T-cell (primary cell): ENCODE results near the gene ARL6IP4. TPM values are rescaled to one million over a fixed set of nuclear protein-coding genes. Genes with fewer than 3 reads are reported as not detected.

Experiments used
- ATAC-seq, 4 experiments: fragments of 200-7000 bp in 3 of 4; fragments of 150-1000 bp in 1 of 4; cut with Tn5 transposase; replicated peaks in 1 of 4; 1 replicate in 3 of 4; 2 replicates in 1 of 4; pipeline ENCODE4 v1.10.0; 2021; ENCODE audit warnings: moderate library complexity in 3 of 4, mild to moderate bottlenecking in 2 of 4, moderate number of reproducible peaks in 1 of 4
- CTCF ChIA-PET, 2 donors: fragments of 300-600 bp; sonication (Branson Sonifier 250); formaldehyde crosslinking; loops; one replicate each; lab custom pipeline; 2022; ENCODE audit warnings: antibody characterized with exemption in 2 of 2; lab: Charles Lee
- POLR2A ChIA-PET, 2 donors: fragments of 300-600 bp; sonication (Branson Sonifier 250); formaldehyde crosslinking; loops; one replicate each; lab custom pipeline; 2022; ENCODE audit warnings: antibody characterized with exemption in 2 of 2; lab: Charles Lee
- DNase-seq, 35 experiments: peaks; one replicate each; pipeline versions ENCODE4 v3.0.0 to v3.0.0-alpha.2; 2013 to 2023
- H3K27ac ChIP-seq: one replicate; pipeline ENCODE4 v1.5.1; 2013; ENCODE audit warnings: low read length
- H3K27me3 ChIP-seq, 2 experiments: replicated peaks in 1 of 2; 1 replicate in 1 of 2; 2 replicates in 1 of 2; pipeline versions ENCODE4 v1.6.1 to v1.7.0; 2013; ENCODE audit warnings: low read length in 1 of 2, mixed read lengths in 1 of 2; ENCODE audit not compliant: control insufficient read depth in 2 of 2, insufficient read depth in 2 of 2; ENCODE audit errors: extremely low read depth in 1 of 2
- H3K36me3 ChIP-seq, 2 donors: 1 replicate in 1 of 2; 2 replicates in 1 of 2; pipeline versions ENCODE4 v1.6.1 to v1.7.0; 2013; ENCODE audit warnings: low read length in 1 of 2; ENCODE audit not compliant: control insufficient read depth in 2 of 2, insufficient read depth in 1 of 2; ENCODE audit errors: extremely low read depth in 1 of 2
- H3K4me1 ChIP-seq, 2 experiments: 1 replicate in 1 of 2; 2 replicates in 1 of 2; pipeline versions ENCODE4 v1.6.1 to v1.7.0; 2013; ENCODE audit warnings: low read length in 2 of 2, mixed read lengths in 1 of 2; ENCODE audit not compliant: insufficient read depth in 2 of 2, control insufficient read depth in 1 of 2; ENCODE audit errors: extremely low read depth in 1 of 2
- H3K4me3 ChIP-seq, 2 donors: 1 replicate in 1 of 2; 2 replicates in 1 of 2; pipeline versions ENCODE4 v1.5.1 to v1.7.0; 2013; ENCODE audit warnings: mild to moderate bottlenecking in 2 of 2, low read length in 1 of 2, moderate library complexity in 1 of 2; ENCODE audit not compliant: control insufficient read depth in 1 of 2; ENCODE audit errors: extremely low read depth in 1 of 2
- H3K9me3 ChIP-seq: 2 replicates; pipeline ENCODE4 v1.7.0; 2013
- H3K27ac Mint-ChIP-seq, 2 donors: one replicate each; pipeline ENCODE4 v1.8.0; 2020 to 2021; ENCODE audit warnings: mild to moderate bottlenecking in 2 of 2, mixed read lengths in 2 of 2
- H3K27me3 Mint-ChIP-seq, 2 donors: one replicate each; pipeline ENCODE4 v1.8.0; 2021 to 2022; ENCODE audit warnings: mixed read lengths in 2 of 2
- H3K36me3 Mint-ChIP-seq: one replicate; pipeline ENCODE4 v1.8.0; 2021; ENCODE audit warnings: mixed read lengths
- H3K4me1 Mint-ChIP-seq, 3 donors: one replicate each; pipeline ENCODE4 v1.8.0; 2020 to 2022; ENCODE audit warnings: mixed read lengths in 3 of 3, mild to moderate bottlenecking in 1 of 3
- H3K4me3 Mint-ChIP-seq, 3 donors: one replicate each; pipeline ENCODE4 v1.8.0; 2020 to 2022; ENCODE audit warnings: mild to moderate bottlenecking in 3 of 3, mixed read lengths in 3 of 3, moderate library complexity in 3 of 3
- H3K9me3 Mint-ChIP-seq, 3 donors: one replicate each; pipeline ENCODE4 v1.8.0; 2020 to 2022; ENCODE audit warnings: mixed read lengths in 3 of 3
- WGBS: methylation state at CpG from one replicate; pipeline ENCODE4 v1.1.5; 2013; ENCODE audit warnings: missing lambda C conversion rate; ENCODE audit not compliant: insufficient coverage; 5-methylcytosine and 5-hydroxymethylcytosine counted together
- total RNA-seq, 35 experiments: library from RNA in 6 of 35; stranded (reverse) in 6 of 35; fragments of 120-200 nt in 1 of 35; gene quantifications; one replicate each; pipeline versions ENCODE4 v1.2.1 to v1.2.4 and lab custom pipeline; 2013 to 2026

The ARL6IP4 gene
- total RNA-seq, 5 donors from 2014 or later (not counting 1 experiment from before 2014, with no cell fraction given): 134 to 231 (median 204) TPM

DNA sequence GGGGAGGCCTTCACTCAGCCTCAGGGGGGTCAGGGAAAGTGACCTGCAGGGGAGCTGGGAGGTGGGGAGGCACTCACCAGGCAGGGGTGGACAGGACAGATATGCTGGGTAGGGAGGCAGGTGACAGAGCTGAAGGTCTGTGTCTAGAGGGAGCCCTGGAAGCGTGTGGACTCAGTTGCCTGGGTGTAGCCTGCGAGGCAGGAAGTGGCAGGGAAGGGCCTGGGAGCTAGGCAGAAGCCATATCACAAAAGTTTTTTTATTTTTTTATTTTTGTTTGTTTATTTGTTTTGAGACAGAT lies 39.3 kb downstream of the ARL6IP4 start:
- Mint-ChIP-seq H3K4me3 (no peak overlapping the region), H3K36me3 (no peaks in the 10 kb centered on the region), H3K9me3 (no peaks in the 10 kb centered on the region), H3K4me1 (peaks cover 24 to 29% (median 26%) of the 10 kb centered on the region in 3 donors), H3K27ac (peak overlapping the region in 1 of 2 donors; percentile 55), H3K27me3 (no peaks in the 10 kb centered on the region)
- POLR2A ChIA-PET: no interaction called here
- DNase-seq (no peak), ATAC-seq (no peak)
- H3K27ac ChIP-seq: no peak overlapping the region
- no CpG with 5 or more reads among the region's 2 CpGs for WGBS
- CTCF ChIA-PET: no interaction called here
- no peaks in the 10 kb centered on the region for H3K27me3 ChIP-seq
- H3K4me3 ChIP-seq: no peak overlapping the region
- H3K4me1 ChIP-seq: peaks cover 0 to under 1% of the 10 kb centered on the region in 2 experiments
- peaks cover 0 to 3% of the 10 kb centered on the region in 2 donors for H3K36me3 ChIP-seq
- H3K9me3 ChIP-seq: no peaks in the 10 kb centered on the region

GRCh38 chr12:123021688-123022604 lies 41.5 kb downstream of the ARL6IP4 start:
- WGBS: 95% methylated on average over 15 of the region's 18 CpGs
- H3K27me3 Mint-ChIP-seq: no peaks in the 10 kb centered on the region
- Histone ChIP-seq H3K4me3 (no peak overlapping the region), H3K9me3 (no peaks in the 10 kb centered on the region), H3K27ac (no peak overlapping the region), H3K36me3 (peaks cover 0 to 13% of the 10 kb centered on the region in 2 donors), H3K4me1 (peaks cover 0 to 6% of the 10 kb centered on the region in 2 experiments), H3K27me3 (no peaks in the 10 kb centered on the region)
- H3K27ac Mint-ChIP-seq: no peak overlapping the region
- CTCF ChIA-PET: no interaction called here
- H3K4me3 Mint-ChIP-seq: no peak overlapping the region
- ATAC-seq: no peak
- no peaks in the 10 kb centered on the region for H3K36me3 Mint-ChIP-seq
- peaks cover 28 to 30% (median 29%) of the 10 kb centered on the region in 3 donors for H3K4me1 Mint-ChIP-seq
- no peak for DNase-seq
- H3K9me3 Mint-ChIP-seq: no peaks in the 10 kb centered on the region
- POLR2A ChIA-PET: no interaction called here

GRCh38 chr12:123022846-123023245 lies 42.4 kb downstream of the ARL6IP4 start:
- WGBS: 94% methylated on average over 3 of the region's 5 CpGs
- no peak overlapping the region for H3K4me3 Mint-ChIP-seq
- no peaks in the 10 kb centered on the region for H3K9me3 ChIP-seq
- H3K27ac Mint-ChIP-seq: no peak overlapping the region
- ChIA-PET CTCF (no interaction called here), POLR2A (no interaction called here)
- H3K27me3 ChIP-seq: no peaks in the 10 kb centered on the region
- no peaks in the 10 kb centered on the region for H3K9me3 Mint-ChIP-seq
- H3K36me3 ChIP-seq: peaks cover 0 to 14% of the 10 kb centered on the region in 2 donors
- H3K27ac ChIP-seq: no peak overlapping the region
- H3K4me1 Mint-ChIP-seq: peaks cover 28 to 29% (median 28%) of the 10 kb centered on the region in 3 donors
- ATAC-seq (no peak), DNase-seq (no peak)
- H3K36me3 Mint-ChIP-seq: peaks cover 1% of the 10 kb centered on the region
- H3K4me1 ChIP-seq: peaks cover 0 to 6% of the 10 kb centered on the region in 2 experiments
- no peak overlapping the region for H3K4me3 ChIP-seq
- H3K27me3 Mint-ChIP-seq: no peaks in the 10 kb centered on the region

DNA sequence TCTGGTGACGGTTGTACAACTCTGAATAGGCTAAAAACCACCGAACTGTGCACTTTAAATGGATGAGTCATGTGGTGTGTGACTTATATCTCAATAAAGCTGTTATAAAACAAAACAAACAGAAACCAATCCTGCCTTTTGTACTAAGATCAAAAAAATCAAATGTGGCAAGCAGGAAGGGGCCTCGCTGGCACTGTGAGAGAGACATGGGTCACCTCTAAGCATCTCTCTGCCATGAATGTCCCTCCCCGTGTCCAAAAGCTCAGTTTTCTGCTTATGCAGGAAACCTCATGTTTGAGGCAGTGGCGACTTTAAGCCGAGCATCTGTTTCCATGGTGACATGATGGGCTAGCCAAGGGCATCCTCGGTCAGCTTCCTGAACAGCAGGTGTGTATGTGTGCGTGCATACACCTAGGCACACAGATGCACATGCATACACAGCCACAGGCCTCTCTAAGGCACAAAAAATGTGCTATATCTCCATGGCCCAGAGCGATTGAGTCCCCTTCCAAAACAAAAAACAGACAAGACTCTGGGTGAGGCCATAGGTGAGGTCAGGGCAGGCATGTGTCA lies 44.4 kb downstream of the ARL6IP4 start:
- H3K27ac ChIP-seq: no peak overlapping the region
- CTCF ChIA-PET: no interaction called here
- peaks cover 26 to 34% (median 32%) of the 10 kb centered on the region in 3 donors for H3K4me1 Mint-ChIP-seq
- no peaks in the 10 kb centered on the region for H3K27me3 ChIP-seq
- DNase-seq (no peak), ATAC-seq (peak; percentile 43 to 80 (median 58))
- POLR2A ChIA-PET: no interaction called here
- no peaks in the 10 kb centered on the region for H3K27me3 Mint-ChIP-seq
- H3K36me3 ChIP-seq: peaks cover 0 to 18% of the 10 kb centered on the region in 2 donors
- H3K4me1 ChIP-seq: peaks cover 11 to 15% of the 10 kb centered on the region in 2 experiments
- no peaks in the 10 kb centered on the region for H3K9me3 ChIP-seq
- no peak overlapping the region for H3K4me3 ChIP-seq
- H3K36me3 Mint-ChIP-seq: peaks cover 11% of the 10 kb centered on the region
- peak overlapping the region; percentile 58 to 82 for H3K27ac Mint-ChIP-seq
- H3K9me3 Mint-ChIP-seq: no peaks in the 10 kb centered on the region
- H3K4me3 Mint-ChIP-seq: peak overlapping the region in 1 of 3 donors; percentile 21
- 20% methylated on average over 5 of the region's 9 CpGs for whole genome bisulfite sequencing

DNA sequence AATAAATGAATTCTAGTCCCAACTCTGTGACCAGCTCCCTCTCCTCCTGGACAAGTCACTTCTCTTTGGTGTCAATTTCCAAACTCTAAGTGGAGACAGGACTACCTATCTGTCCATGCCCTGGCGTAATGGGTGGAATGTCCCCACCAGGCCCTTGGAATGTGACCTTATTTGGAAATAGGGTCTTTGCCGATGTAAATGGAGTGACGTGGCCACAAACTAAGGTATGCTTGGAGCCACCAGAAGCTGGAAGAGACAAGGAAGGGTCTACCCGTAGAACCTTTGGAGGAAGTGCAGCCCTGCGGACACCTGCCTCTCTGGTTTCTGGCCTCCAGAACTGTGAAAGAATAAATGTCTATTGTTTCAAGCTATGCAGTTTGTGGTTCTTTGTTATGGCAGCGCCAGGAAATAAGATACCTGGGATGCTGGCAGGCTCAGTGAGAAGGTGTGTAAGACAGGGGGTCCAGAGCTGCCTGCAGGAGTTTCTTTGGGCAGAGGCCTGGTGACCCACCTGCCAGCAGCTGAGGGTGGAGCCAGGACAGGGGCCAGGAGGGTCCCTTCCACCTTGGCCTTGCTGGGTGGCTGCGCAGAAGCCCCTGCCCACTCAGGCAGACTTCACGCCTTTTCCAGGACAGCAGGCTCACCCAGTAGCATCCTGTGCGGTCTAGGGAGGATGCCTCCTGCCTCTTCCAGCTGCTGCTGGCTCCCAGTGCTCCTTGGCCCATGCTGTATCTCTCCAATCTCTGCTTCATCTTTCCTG lies 45.8 kb downstream of the ARL6IP4 start:
- ChIA-PET POLR2A (interaction anchor here in 1 of 2 donors (0.6 to 0.8 kb wide), 2 partner anchors 14 to 152 kb away, joined by 3 to 5 read pairs; no protein-coding TSS in a partner anchor), CTCF (no interaction called here)
- no peak for ATAC-seq
- H3K36me3 Mint-ChIP-seq: peaks cover 11% of the 10 kb centered on the region
- no peaks in the 10 kb centered on the region for H3K9me3 ChIP-seq
- H3K27me3 Mint-ChIP-seq: no peaks in the 10 kb centered on the region
- no peak overlapping the region for H3K4me3 ChIP-seq
- 93% methylated on average over 9 of the region's 9 CpGs for WGBS
- no peak overlapping the region for H3K27ac ChIP-seq
- H3K36me3 ChIP-seq: peaks cover 4 to 22% of the 10 kb centered on the region in 2 donors
- peaks cover 11 to 15% of the 10 kb centered on the region in 2 experiments for H3K4me1 ChIP-seq
- DNase-seq: no peak
- peaks cover 26 to 32% (median 26%) of the 10 kb centered on the region in 3 donors for H3K4me1 Mint-ChIP-seq
- no peak overlapping the region for H3K4me3 Mint-ChIP-seq
- peak overlapping the region in 1 of 2 donors; percentile 39 for H3K27ac Mint-ChIP-seq
- no peaks in the 10 kb centered on the region for H3K9me3 Mint-ChIP-seq
- no peaks in the 10 kb centered on the region for H3K27me3 ChIP-seq
